Left lobe of liver (tissue), 2 donors: ENCODE measurements around the gene PDAP1. TPM values are rescaled to one million over a fixed set of nuclear protein-coding genes. Genes with fewer than 3 reads are reported as not detected.
"Not testable (repeated sequence)": the region's sequence is repeated elsewhere in the genome, so short reads cannot be mapped to it uniquely, and the experiment has no call there.

Experiments used
- ATAC-seq: fragments of 200-7000 bp; cut with Tn5 transposase; one replicate; pipeline ENCODE4 v1.9.1; 2020; ENCODE audit warnings: mild to moderate bottlenecking, moderate library complexity
- DNase-seq: peaks from one replicate; pipeline ENCODE4 v3.0.0-alpha.2; 2020; ENCODE audit warnings: low spot score
- total RNA-seq: library from RNA; stranded (reverse); gene quantifications from one replicate; pipeline ENCODE4 v1.2.1, GENCODE V29; 2021
- donor health status: DM: no; HTN: no; CAD: no; lungs with moderate emphysema.
- donor health status: DM: no; HTN: yes; CAD: no.

Gene PDAP1
- total RNA-seq, 1 donor from 2014 or later = 32.7 TPM

- no peak for ATAC-seq
- DNase-seq = no peak
These were observed 50.5 kb downstream of the PDAP1 start for GRCh38 chr7:99357701-99358490.

DNA sequence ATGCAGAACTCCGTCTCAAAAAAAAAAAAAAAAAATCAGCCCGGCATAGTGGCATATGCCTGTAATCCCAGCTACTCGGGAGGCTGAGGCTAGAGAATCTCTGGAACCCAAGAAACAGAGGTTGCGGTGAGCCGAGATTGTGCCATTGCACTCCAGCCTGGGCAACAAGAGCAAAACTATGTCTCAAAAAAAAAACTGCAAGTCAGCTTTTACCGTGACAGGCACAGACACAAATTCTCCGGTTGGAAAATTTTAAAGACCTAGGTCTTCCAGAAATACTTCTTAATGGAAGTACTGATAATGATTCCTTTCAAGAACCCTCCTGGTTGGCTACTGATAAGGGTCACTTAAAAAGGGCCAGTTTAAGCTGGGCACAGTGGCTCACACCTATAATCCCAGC is 53.3 kb downstream of the PDAP1 start:
- DNase-seq (no peak), ATAC-seq (no peak)

DNA sequence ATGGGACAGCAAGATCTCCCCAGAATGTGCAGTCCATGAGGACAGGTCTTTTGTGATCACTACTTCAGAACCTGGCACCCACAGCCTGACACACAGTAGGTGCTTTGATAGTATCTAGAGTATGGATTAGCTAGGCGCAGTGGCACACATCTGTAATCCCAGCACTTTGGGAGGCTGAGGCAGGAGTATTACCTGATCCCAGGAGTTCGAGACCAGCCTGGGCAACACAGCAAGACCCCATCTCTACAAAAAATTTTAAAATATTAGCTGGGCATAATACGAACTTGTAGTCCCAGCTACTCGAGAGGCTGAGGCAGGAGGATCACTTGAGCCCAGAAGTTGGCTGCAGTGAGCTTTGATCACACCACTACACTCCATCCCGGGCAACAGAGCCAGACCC is 56.1 kb downstream of the PDAP1 start:
- DNase-seq (no peak), ATAC-seq (no peak)

DNA sequence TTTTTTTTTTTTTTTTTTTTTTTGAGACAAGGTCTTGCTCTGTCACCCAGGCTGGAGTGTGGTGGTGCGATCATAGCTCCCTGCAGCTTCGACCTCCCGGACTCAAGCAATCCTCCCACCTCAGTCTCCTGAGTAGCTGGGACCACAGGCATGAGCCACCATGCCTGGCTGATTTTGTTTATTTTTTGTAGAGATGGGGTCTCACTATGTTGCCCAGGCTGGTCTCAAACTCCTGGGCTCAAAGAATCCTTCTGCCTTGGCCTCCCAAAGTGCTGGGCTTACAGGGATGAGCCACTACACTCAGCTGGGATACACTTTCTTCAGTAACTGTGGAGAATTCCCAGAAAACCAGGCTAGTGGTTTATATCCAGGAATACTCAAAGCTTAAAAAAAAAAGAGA is 57.8 kb downstream of the PDAP1 start:
- ATAC-seq, DNase-seq: not testable (repeated sequence)

Other genes with a start within 250 kb of the PDAP1 start
- 0.40 TPM for gene KPNA7, start 200.5 kb downstream of the PDAP1 start, total RNA-seq
- not detected for gene MYH16, start 135.8 kb downstream of the PDAP1 start, total RNA-seq
- 64.2 TPM for gene ARPC1A, start 82.7 kb downstream of the PDAP1 start, total RNA-seq
- gene ARPC1B, start 33.9 kb downstream of the PDAP1 start, total RNA-seq = 37.4 TPM
- gene BUD31, start 372 bp upstream of the PDAP1 start, total RNA-seq = 25.8 TPM
- 2.3 TPM for gene PTCD1, start 30.2 kb upstream of the PDAP1 start, total RNA-seq
- 14.4 TPM for gene CPSF4, start 30.3 kb upstream of the PDAP1 start, total RNA-seq
- 130 TPM for gene ATP5MF, start 57.6 kb upstream of the PDAP1 start, total RNA-seq
- 5.2 TPM for gene ZNF789, start 64.3 kb upstream of the PDAP1 start, total RNA-seq
- 8.6 TPM for gene ZNF394, start 91.7 kb upstream of the PDAP1 start, total RNA-seq
- gene ZKSCAN5, start 96.1 kb upstream of the PDAP1 start, total RNA-seq = 3.0 TPM
- 2.2 TPM for gene FAM200A, start 143.5 kb upstream of the PDAP1 start, total RNA-seq
- gene ZNF655, start 150.0 kb upstream of the PDAP1 start, total RNA-seq = 24.0 TPM
- 0.18 TPM for gene TMEM225B, start 189.7 kb upstream of the PDAP1 start, total RNA-seq
- gene ZSCAN25, start 208.3 kb upstream of the PDAP1 start, total RNA-seq = 5.5 TPM